ENCODE data around the gene SLC13A4.

DNA sequence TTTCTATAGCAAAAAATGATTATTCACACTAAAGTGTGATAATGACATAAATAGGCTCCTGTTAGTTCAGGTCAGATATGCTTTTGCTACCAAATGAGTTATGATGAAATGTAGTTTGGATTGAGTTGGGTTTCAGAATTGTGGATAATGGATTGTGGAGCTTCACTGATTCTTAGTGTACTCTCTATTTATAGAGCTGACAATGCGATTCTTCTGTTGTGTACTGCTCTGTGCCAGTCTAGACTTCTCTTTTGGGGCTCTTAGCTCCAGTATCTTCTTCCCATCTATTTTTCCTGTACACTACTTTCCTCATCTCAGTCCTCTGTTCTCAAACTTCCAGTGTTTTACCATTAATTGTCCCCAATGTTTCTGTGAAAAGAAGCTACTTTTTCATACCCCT lies 58.2 kb downstream of the SLC13A4 start:
- TF ChIP-seq, protein P1, sequence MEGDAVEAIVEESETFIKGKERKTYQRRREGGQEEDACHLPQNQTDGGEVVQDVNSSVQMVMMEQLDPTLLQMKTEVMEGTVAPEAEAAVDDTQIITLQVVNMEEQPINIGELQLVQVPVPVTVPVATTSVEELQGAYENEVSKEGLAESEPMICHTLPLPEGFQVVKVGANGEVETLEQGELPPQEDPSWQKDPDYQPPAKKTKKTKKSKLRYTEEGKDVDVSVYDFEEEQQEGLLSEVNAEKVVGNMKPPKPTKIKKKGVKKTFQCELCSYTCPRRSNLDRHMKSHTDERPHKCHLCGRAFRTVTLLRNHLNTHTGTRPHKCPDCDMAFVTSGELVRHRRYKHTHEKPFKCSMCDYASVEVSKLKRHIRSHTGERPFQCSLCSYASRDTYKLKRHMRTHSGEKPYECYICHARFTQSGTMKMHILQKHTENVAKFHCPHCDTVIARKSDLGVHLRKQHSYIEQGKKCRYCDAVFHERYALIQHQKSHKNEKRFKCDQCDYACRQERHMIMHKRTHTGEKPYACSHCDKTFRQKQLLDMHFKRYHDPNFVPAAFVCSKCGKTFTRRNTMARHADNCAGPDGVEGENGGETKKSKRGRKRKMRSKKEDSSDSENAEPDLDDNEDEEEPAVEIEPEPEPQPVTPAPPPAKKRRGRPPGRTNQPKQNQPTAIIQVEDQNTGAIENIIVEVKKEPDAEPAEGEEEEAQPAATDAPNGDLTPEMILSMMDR (IDR thresholded peaks at IDR 0.05), result no peak
- TF ChIP-seq POLR2A (IDR thresholded peaks at IDR 0.05), result no peak
